HG03196 (cell line): Measurements from ENCODE around the gene DENND4A.
"Not testable (repeated sequence)": the region's sequence is repeated elsewhere in the genome, so short reads cannot be mapped to it uniquely, and the experiment has no call there.

Experiments used
- ATAC-seq: cut with Tn5 transposase; IDR thresholded peaks from one replicate; pipeline ENCODE4 v1.9.1; 2021; ENCODE audit not compliant: unreplicated experiment

Gene DENND4A

GRCh38 chr15:65639509-65639908 is 152.6 kb downstream of the DENND4A start:
- ATAC-seq = no peak

- no peak for ATAC-seq
Measured at GRCh38 chr15:65638681-65639089, 153.4 kb downstream of the DENND4A start.

- ATAC-seq = no peak
Measured at GRCh38 chr15:65638109-65638508, 154.0 kb downstream of the DENND4A start.

- ATAC-seq = no peak
Measured at GRCh38 chr15:65634356-65634755, 157.7 kb downstream of the DENND4A start.

- no peak for ATAC-seq
Measured at GRCh38 chr15:65633752-65634151, 158.3 kb downstream of the DENND4A start.

GRCh38 chr15:65632780-65633375 is 159.2 kb downstream of the DENND4A start:
- no peak for ATAC-seq

GRCh38 chr15:65631503-65631902 is 160.6 kb downstream of the DENND4A start:
- no peak for ATAC-seq

GRCh38 chr15:65630760-65631159 is 161.3 kb downstream of the DENND4A start:
- no peak for ATAC-seq

- no peak for ATAC-seq
Measured at GRCh38 chr15:65629548-65629947, 162.5 kb downstream of the DENND4A start.

- ATAC-seq = no peak
Measured at GRCh38 chr15:65626856-65627255, 165.2 kb downstream of the DENND4A start.

GRCh38 chr15:65623103-65623502 is 169.0 kb downstream of the DENND4A start:
- ATAC-seq = no peak

- no peak for ATAC-seq
Measured at GRCh38 chr15:65621638-65622037, 170.5 kb downstream of the DENND4A start, which contains the start of gene SLC24A1. Gene SLC24A1 (plus strand): TSS chr15:65621938. CDS start chr15:65624081, 2,143 bp downstream.

- ATAC-seq = no peak
Measured at GRCh38 chr15:65620833-65621232, 171.3 kb downstream of the DENND4A start.

GRCh38 chr15:65619626-65620290 is 172.3 kb downstream of the DENND4A start:
- no peak for ATAC-seq

- ATAC-seq = no peak
Measured at GRCh38 chr15:65618560-65619109, 173.5 kb downstream of the DENND4A start.

- not testable (repeated sequence) for ATAC-seq
Measured at GRCh38 chr15:65615887-65616286, 176.2 kb downstream of the DENND4A start.

- no peak for ATAC-seq
Measured at GRCh38 chr15:65612949-65613744, 178.9 kb downstream of the DENND4A start.

- no peak for ATAC-seq
Measured at GRCh38 chr15:65612616-65612946, 179.5 kb downstream of the DENND4A start.

GRCh38 chr15:65611888-65612615 is 180.0 kb downstream of the DENND4A start:
- ATAC-seq = no peak

GRCh38 chr15:65610871-65611718 is 181.0 kb downstream of the DENND4A start, which contains the start of gene INTS14:
Gene INTS14 (minus strand): TSS chr15:65611131. CDS start chr15:65607380, 3,751 bp downstream.
- peak; percentile 97 for ATAC-seq
